Psoas muscle (tissue), 8 donors: ENCODE data around the gene CETN3. TPM values are rescaled to one million over a fixed set of nuclear protein-coding genes. Genes with fewer than 3 reads are reported as not detected.

Experiments
- ATAC-seq, 4 donors: fragments of 200-7000 bp; cut with Tn5 transposase; one replicate each; pipeline ENCODE4 v1.9.1; 2020; ENCODE audit warnings: moderate library complexity in 3 of 4, mild to moderate bottlenecking in 2 of 4
- DNase-seq, 2 donors: peaks; one replicate each; pipeline ENCODE4 v3.0.0-alpha.2; 2020
- H3K27ac ChIP-seq: fragments of 200-600 bp; one replicate; pipeline ENCODE4 v1.8.0; 2022
- H3K27me3 ChIP-seq, 3 donors: fragments of 200-600 bp in 1 of 3; one replicate each; pipeline versions ENCODE4 v1.6.1 to v1.8.0; 2013 to 2022; ENCODE audit warnings: low read length in 2 of 3, mild to moderate bottlenecking in 2 of 3, moderate library complexity in 1 of 3; ENCODE audit not compliant: insufficient read depth in 3 of 3
- H3K36me3 ChIP-seq, 2 donors: fragments of 200-600 bp in 1 of 2; one replicate each; pipeline versions ENCODE4 v1.6.1 to v1.8.0; 2013 to 2022; ENCODE audit warnings: low read depth in 1 of 2, mild to moderate bottlenecking in 1 of 2, moderate library complexity in 1 of 2; ENCODE audit not compliant: insufficient read depth in 1 of 2
- H3K4me1 ChIP-seq: fragments of 200-600 bp; one replicate; pipeline ENCODE4 v1.8.0; 2022
- H3K4me3 ChIP-seq: fragments of 200-600 bp; one replicate; pipeline ENCODE4 v1.8.0; 2022; ENCODE audit warnings: mild to moderate bottlenecking
- H3K9me3 ChIP-seq: fragments of 200-600 bp; one replicate; pipeline ENCODE4 v1.8.0; 2022
- WGBS, 3 donors: extraction: QIAGEN DNeasy Blood & Tissue Kit; methylation state at CpG; one replicate each; pipeline versions ENCODE4 v1.1.6 to v1.1.7; 2013; 5-methylcytosine and 5-hydroxymethylcytosine counted together
- intact Hi-C, 2 donors: fragments of 100-400 bp; cut with DNase I; formaldehyde crosslinking; loops; one replicate each; pipeline versions ENCODE4 v1.11.0 to v1.14.2; 2022
- long read RNA-seq, 2 donors: library from polyadenylated mRNA; unstranded; transcript quantifications; one replicate each; pipeline ENCODE4 v2.0.0, GENCODE V29; 2021
- polyA plus RNA-seq, 3 donors: library from polyadenylated mRNA; stranded (reverse); fragments of 200-250 nt; gene quantifications; one replicate each; pipeline ENCODE4 v1.2.3, GENCODE V29; 2013
- total RNA-seq, 4 donors: library from RNA; stranded (reverse); fragmentation: NEBNext Ultra II Directional in 2 of 4; extraction: Animal tissue kit (Norgen Biotek cat#: 25700) in 2 of 4; gene quantifications; one replicate each; pipeline versions ENCODE4 v1.2.1 to v1.2.4, GENCODE V29; 2021 to 2023
- TF ChIP-seq, protein P1 (sequence below): fragments of 200-600 bp; IDR thresholded peaks from one replicate; pipeline ENCODE4 v1.8.0; 2022; ENCODE audit warnings: antibody characterized with exemption
- donor health status: healthy with polysubstance abuse.
- donor health status: DM: no; HTN: no; CAD: no; lungs with moderate emphysema.
- donor health status: Bipolar disorder and iron deficiency.
- donor health status: healthy.
- donor health status: DM: yes; HTN: yes; CAD: no.
- donor health status: DM: no; HTN: no; CAD: no.
- donor health status: DM: no; HTN: no; CAD: no.
- donor health status: DM: yes; HTN: yes; CAD: no.

The CETN3 gene
- total RNA-seq (10 to 100 TPM in 2 of 4 donors, 1 to 10 TPM in 2; 6.2 to 11.1 (median 9.8) TPM), polyA plus RNA-seq (10 to 100 TPM in 2 of 3 donors, 1 to 10 TPM in 1; 9.9 to 11.2 (median 11.0) TPM)
- long read RNA-seq, donor 1, transcript CETN3-201 (5 exons, 2,432 nt) = major isoform, 5 of 8 reads
- long read RNA-seq, donor 1, partial matches to known transcripts = 2 of 8 reads
- long read RNA-seq, donor 1, other reads (novel, unspliced or antisense) = 1 of 8 reads
- long read RNA-seq, donor 2, transcript CETN3-201 (5 exons, 2,432 nt) = major isoform, 7 of 8 reads
- long read RNA-seq, donor 2, partial matches to known transcripts = 1 of 8 reads
- long read RNA-seq, donor 2, other reads (novel, unspliced or antisense) = 0 of 8 reads

DNA sequence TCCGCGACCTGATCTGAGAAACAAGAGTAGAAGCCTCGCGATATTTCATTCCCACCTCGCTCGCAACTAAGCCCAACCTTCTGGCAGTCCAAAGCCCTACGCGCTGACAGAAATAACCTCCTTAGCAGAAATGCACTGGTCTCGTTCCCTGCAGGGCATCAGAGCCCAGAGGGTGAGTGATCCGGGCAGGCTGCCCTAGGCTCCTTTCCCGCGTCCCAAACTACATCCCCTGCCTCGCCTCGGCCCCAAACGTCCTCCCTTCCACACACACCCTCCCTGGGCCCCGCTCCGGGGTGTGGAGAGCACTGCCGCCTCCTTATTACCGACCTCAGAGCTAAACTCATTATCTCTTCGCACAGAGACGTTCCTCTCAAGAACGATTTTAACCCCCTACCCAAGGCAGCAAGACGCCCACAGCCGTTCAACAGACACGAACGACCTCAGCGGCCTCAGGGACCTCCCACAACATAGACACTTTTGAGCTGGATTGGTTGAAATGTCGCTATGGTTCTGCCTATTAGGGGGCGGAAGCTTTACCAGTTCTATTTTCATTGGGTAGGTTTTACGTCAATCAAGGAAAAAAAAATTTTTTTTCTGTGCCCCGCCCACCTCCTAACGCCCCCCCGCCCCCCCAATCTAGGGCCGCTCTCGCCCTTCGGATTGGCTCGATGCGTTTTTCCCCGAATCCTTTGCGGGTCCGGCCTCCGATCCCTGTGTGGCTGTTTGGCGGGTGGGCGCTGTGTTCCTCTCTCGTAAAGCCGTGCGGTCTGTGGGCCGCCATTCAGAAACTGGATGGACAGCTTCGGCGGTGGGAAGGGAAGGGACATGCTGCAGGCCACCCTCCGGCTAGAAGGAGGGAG, at the start of gene CETN3:
TSS of gene CETN3 (minus strand) at position 439 of the 860 bp plus-strand sequence. CDS start at position 344, 95 bp downstream.
- Histone ChIP-seq H3K27me3 (no peaks in the 10 kb centered on the region), H3K36me3 (peaks cover 0 to 16% of the 10 kb centered on the region in 2 donors), H3K4me1 (peaks cover 15% of the 10 kb centered on the region), H3K4me3 (peak within 1 kb of the TSS; percentile 90), H3K27ac (peak within 1 kb of the TSS; percentile 98), H3K9me3 (no peaks in the 10 kb centered on the region)
- intact Hi-C loops = loop anchor here in 1 of 2 donors (5.0 kb wide), 1 partner anchor 63 kb away; the partner anchor contains the start of genes MBLAC2 and POLR3G
- TF ChIP-seq, protein P1, sequence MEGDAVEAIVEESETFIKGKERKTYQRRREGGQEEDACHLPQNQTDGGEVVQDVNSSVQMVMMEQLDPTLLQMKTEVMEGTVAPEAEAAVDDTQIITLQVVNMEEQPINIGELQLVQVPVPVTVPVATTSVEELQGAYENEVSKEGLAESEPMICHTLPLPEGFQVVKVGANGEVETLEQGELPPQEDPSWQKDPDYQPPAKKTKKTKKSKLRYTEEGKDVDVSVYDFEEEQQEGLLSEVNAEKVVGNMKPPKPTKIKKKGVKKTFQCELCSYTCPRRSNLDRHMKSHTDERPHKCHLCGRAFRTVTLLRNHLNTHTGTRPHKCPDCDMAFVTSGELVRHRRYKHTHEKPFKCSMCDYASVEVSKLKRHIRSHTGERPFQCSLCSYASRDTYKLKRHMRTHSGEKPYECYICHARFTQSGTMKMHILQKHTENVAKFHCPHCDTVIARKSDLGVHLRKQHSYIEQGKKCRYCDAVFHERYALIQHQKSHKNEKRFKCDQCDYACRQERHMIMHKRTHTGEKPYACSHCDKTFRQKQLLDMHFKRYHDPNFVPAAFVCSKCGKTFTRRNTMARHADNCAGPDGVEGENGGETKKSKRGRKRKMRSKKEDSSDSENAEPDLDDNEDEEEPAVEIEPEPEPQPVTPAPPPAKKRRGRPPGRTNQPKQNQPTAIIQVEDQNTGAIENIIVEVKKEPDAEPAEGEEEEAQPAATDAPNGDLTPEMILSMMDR = no peak
- peak; percentile 91 to 96 for DNase-seq
- 0% methylated on average over 51 of the region's 51 CpGs for WGBS, 3 donors
- peak; percentile 96 to 97 (median 97) for ATAC-seq

DNA sequence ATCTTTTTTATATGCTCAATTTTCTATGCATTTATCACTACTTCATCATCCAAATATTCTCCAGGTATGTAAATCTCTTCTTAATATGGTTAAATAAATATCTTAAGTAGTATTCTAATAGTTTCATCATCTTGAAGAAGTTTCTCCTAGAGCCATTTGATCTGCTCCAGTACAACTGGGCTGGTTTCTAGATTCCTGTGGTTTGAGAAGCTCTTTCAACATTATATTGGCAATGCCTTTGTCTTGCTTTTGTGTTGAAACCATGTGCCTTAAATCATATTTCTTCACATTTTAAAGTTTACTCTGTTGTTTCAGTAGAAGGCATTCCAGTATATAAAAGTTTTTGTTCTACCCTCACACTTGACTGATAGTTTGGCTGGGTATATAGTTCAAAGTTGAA, 37.4 kb upstream of the CETN3 start:
- H3K4me1 ChIP-seq = no peaks in the 10 kb centered on the region
- H3K36me3 ChIP-seq = no peaks in the 10 kb centered on the region
- intact Hi-C loops = no loop called here
- DNase-seq (no peak), ATAC-seq (no peak)
- TF ChIP-seq, protein P1 = no peak
- H3K9me3 ChIP-seq = no peaks in the 10 kb centered on the region
- H3K27ac ChIP-seq = no peak overlapping the region
- no peak overlapping the region for H3K4me3 ChIP-seq
- no peaks in the 10 kb centered on the region for H3K27me3 ChIP-seq

DNA sequence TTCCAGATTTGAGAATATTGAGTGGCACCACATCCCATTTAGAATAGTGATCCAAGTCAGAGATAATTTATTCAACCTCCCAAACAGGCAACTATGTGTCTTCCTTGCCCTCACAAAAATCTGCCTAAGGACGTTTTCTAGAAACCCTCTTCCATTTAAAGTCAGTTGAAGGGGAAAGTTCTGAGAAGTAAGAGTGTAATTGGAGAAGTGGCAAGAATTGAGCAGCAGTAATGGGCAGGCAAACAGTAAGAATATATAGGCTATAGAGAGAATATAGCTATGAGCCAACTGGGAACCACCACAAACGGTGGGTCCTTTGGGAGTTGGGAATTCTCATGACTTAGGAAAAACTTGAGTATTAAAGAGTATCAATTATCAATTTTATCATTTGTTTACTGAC, 31.1 kb upstream of the CETN3 start:
- H3K27ac ChIP-seq = no peak overlapping the region
- H3K4me3 ChIP-seq = no peak overlapping the region
- TF ChIP-seq, protein P1 = no peak
- no peaks in the 10 kb centered on the region for H3K4me1 ChIP-seq
- no peak for DNase-seq
- H3K36me3 ChIP-seq = no peaks in the 10 kb centered on the region
- H3K27me3 ChIP-seq = no peaks in the 10 kb centered on the region
- intact Hi-C loops = loop anchor here (2.0 kb wide), 1 partner anchor 90 kb away; no protein-coding TSS in a partner anchor
- H3K9me3 ChIP-seq = no peaks in the 10 kb centered on the region
- ATAC-seq = no peak
- WGBS, 3 donors = 32 to 56% (median 37%) methylated on average over 2 of the region's 2 CpGs

DNA sequence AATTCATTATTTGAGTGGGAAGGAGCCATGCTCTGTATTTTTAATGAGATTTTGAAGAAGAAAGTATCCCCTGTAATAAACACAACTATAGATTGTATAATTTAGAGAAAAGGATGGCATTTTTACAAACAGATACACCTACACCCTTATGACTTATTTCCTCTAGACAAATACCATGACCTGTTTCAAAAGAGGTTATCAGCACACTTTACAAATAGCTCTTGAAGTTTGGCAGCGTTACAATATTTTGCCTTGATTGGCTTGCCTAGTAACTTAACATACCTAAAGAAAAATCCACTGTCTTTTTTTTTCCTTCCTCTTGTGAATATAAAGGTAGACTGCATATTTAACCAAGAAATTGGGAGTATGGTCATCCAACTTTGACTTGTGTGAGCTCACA, 28.5 kb upstream of the CETN3 start:
- TF ChIP-seq, protein P1 = no peak
- no peaks in the 10 kb centered on the region for H3K9me3 ChIP-seq
- no peak for DNase-seq
- intact Hi-C loops = loop anchor here (5.0 kb wide), 1 partner anchor 344 kb away; no protein-coding TSS in a partner anchor
- no peaks in the 10 kb centered on the region for H3K4me1 ChIP-seq
- ATAC-seq = no peak
- H3K27me3 ChIP-seq = no peaks in the 10 kb centered on the region
- H3K27ac ChIP-seq = no peak overlapping the region
- H3K4me3 ChIP-seq = no peak overlapping the region
- H3K36me3 ChIP-seq = no peaks in the 10 kb centered on the region
- 65 to 71% (median 68%) methylated on average over 1 of the region's 1 CpG for WGBS, 3 donors
